ACHN (cell line): Measurements from ENCODE around the gene NTNG2.

Experiments used
- DNase-seq: peaks from one replicate; pipeline ENCODE4 v3.0.0-alpha.2; 2015
- in situ Hi-C: cut with HindIII; loops from 2 replicates; pipeline ENCODE4 v1.10.0; 2017; ENCODE audit warnings: low sequenced_read_pairs, low pct_ligation_motif_present, low pct_unique_long_range_greater_than_20kb

Gene NTNG2

GRCh38 chr9:132240841-132241482 is 79.1 kb downstream of the NTNG2 start:
- in situ Hi-C loops, result no loop called here
- DNase-seq, result peak; percentile 89

GRCh38 chr9:132241483-132241839 is 79.6 kb downstream of the NTNG2 start:
- in situ Hi-C loops, result no loop called here
- no peak for DNase-seq

GRCh38 chr9:132241840-132242620 is 80.2 kb downstream of the NTNG2 start:
- DNase-seq, result peak; percentile 25
- in situ Hi-C loops, result no loop called here

- DNase-seq, result no peak
These were observed 80.8 kb downstream of the NTNG2 start for GRCh38 chr9:132242621-132243155.

GRCh38 chr9:132243156-132244074 is 81.6 kb downstream of the NTNG2 start:
- no peak for DNase-seq
- in situ Hi-C loops, result no loop called here

More at GRCh38 chr9:132242621-132243155, 80.8 kb downstream of the NTNG2 start:
- in situ Hi-C loops, result no loop called here

GRCh38 chr9:132244582-132245455 is 83.0 kb downstream of the NTNG2 start:
- in situ Hi-C loops, result no loop called here
- DNase-seq, result peak; percentile 16

- in situ Hi-C loops, result no loop called here
- DNase-seq, result no peak
These were observed 83.6 kb downstream of the NTNG2 start for GRCh38 chr9:132245465-132245864.

- in situ Hi-C loops, result no loop called here
- no peak for DNase-seq
These were observed 86.1 kb downstream of the NTNG2 start for GRCh38 chr9:132247942-132248341.

GRCh38 chr9:132249123-132249522 is 87.3 kb downstream of the NTNG2 start:
- no peak for DNase-seq
- in situ Hi-C loops, result no loop called here

- no peak for DNase-seq
- in situ Hi-C loops, result loop anchor here (25.0 kb wide), 1 partner anchor 462 kb away; no protein-coding TSS in a partner anchor
These were observed 87.8 kb downstream of the NTNG2 start for GRCh38 chr9:132249690-132250089.

- in situ Hi-C loops, result loop anchor here (25.0 kb wide), 1 partner anchor 463 kb away; no protein-coding TSS in a partner anchor
- no peak for DNase-seq
These were observed 88.7 kb downstream of the NTNG2 start for GRCh38 chr9:132250324-132251262.

GRCh38 chr9:132260846-132261245 is 99.0 kb downstream of the NTNG2 start:
- DNase-seq, result no peak
- in situ Hi-C loops, result loop anchor here (25.0 kb wide), 1 partner anchor 474 kb away; no protein-coding TSS in a partner anchor

GRCh38 chr9:132266017-132266416 is 104.2 kb downstream of the NTNG2 start:
- in situ Hi-C loops, result loop anchor here (25.0 kb wide), 1 partner anchor 479 kb away; no protein-coding TSS in a partner anchor
- no peak for DNase-seq

- no peak for DNase-seq
- in situ Hi-C loops, result loop anchor here (25.0 kb wide), 1 partner anchor 480 kb away; no protein-coding TSS in a partner anchor
These were observed 105.8 kb downstream of the NTNG2 start for GRCh38 chr9:132267660-132268059.

GRCh38 chr9:132268725-132269352 is 107.0 kb downstream of the NTNG2 start:
- in situ Hi-C loops, result loop anchor here (25.0 kb wide), 1 partner anchor 482 kb away; no protein-coding TSS in a partner anchor
- DNase-seq, result peak; percentile 65
